T-helper 9 cell (primary cell): ENCODE measurements around the gene FOXRED2.
"Not testable (repeated sequence)": the region's sequence is repeated elsewhere in the genome, so short reads cannot be mapped to it uniquely, and the experiment has no call there.

Experiments used
- DNase-seq: peaks from one replicate; pipeline ENCODE4 v3.0.0-alpha.2; 2020
- total RNA-seq, 2 donors: gene quantifications; one replicate each; lab custom pipeline; 2026; lab: John Stamatoyannopoulos, UW

Gene FOXRED2
- total RNA-seq, result 2.2 to 2.9 reads per million in 2 donors

- DNase-seq, result peak; percentile 82
Measured at GRCh38 chr22:36506637-36507517, at the start of gene FOXRED2. Gene FOXRED2 (minus strand): TSS chr22:36507040. CDS start chr22:36506422, 618 bp downstream.

- no peak for DNase-seq
Measured at GRCh38 chr22:36554098-36554497, 47.3 kb upstream of the FOXRED2 start.

GRCh38 chr22:36552289-36552688, 45.4 kb upstream of the FOXRED2 start:
- no peak for DNase-seq

GRCh38 chr22:36550701-36551495, 44.1 kb upstream of the FOXRED2 start:
- no peak for DNase-seq

- no peak for DNase-seq
Measured at GRCh38 chr22:36549033-36549432, 42.2 kb upstream of the FOXRED2 start.

GRCh38 chr22:36548606-36549005, 41.8 kb upstream of the FOXRED2 start:
- DNase-seq, result no peak

GRCh38 chr22:36546932-36547331, 40.1 kb upstream of the FOXRED2 start:
- no peak for DNase-seq

- no peak for DNase-seq
Measured at GRCh38 chr22:36546092-36546804, 39.4 kb upstream of the FOXRED2 start.

GRCh38 chr22:36544107-36544620, 37.3 kb upstream of the FOXRED2 start:
- no peak for DNase-seq

GRCh38 chr22:36541831-36542411, 35.1 kb upstream of the FOXRED2 start:
- DNase-seq, result no peak

GRCh38 chr22:36540867-36541642, 34.2 kb upstream of the FOXRED2 start:
- DNase-seq, result no peak

GRCh38 chr22:36538529-36538928, 31.7 kb upstream of the FOXRED2 start:
- DNase-seq, result no peak

GRCh38 chr22:36536717-36537116, 29.9 kb upstream of the FOXRED2 start:
- DNase-seq, result no peak

GRCh38 chr22:36533320-36533719, 26.5 kb upstream of the FOXRED2 start:
- not testable (repeated sequence) for DNase-seq

GRCh38 chr22:36532466-36532865, 25.6 kb upstream of the FOXRED2 start:
- no peak for DNase-seq

GRCh38 chr22:36528795-36529751, 22.2 kb upstream of the FOXRED2 start, which contains the start of gene EIF3D:
Gene EIF3D (minus strand): TSS chr22:36529166. CDS start chr22:36526121, 3,045 bp downstream.
- DNase-seq, result peak; percentile 94

- no peak for DNase-seq
Measured at GRCh38 chr22:36528341-36528740, 21.5 kb upstream of the FOXRED2 start.

GRCh38 chr22:36522662-36523061, 15.8 kb upstream of the FOXRED2 start:
- DNase-seq, result no peak

GRCh38 chr22:36520423-36520822, 13.6 kb upstream of the FOXRED2 start:
- no peak for DNase-seq

GRCh38 chr22:36519906-36520305, 13.1 kb upstream of the FOXRED2 start:
- DNase-seq, result not testable (repeated sequence)
